ENCODE results near the gene ICAM3.
A peak's percentile ranks its signal among the peaks of the same experiment; 100 is the strongest.
"Not testable (repeated sequence)": the region's sequence is repeated elsewhere in the genome, so short reads cannot be mapped to it uniquely, and the experiment has no call there.

The ICAM3 gene, protein sequence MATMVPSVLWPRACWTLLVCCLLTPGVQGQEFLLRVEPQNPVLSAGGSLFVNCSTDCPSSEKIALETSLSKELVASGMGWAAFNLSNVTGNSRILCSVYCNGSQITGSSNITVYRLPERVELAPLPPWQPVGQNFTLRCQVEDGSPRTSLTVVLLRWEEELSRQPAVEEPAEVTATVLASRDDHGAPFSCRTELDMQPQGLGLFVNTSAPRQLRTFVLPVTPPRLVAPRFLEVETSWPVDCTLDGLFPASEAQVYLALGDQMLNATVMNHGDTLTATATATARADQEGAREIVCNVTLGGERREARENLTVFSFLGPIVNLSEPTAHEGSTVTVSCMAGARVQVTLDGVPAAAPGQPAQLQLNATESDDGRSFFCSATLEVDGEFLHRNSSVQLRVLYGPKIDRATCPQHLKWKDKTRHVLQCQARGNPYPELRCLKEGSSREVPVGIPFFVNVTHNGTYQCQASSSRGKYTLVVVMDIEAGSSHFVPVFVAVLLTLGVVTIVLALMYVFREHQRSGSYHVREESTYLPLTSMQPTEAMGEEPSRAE

DNA sequence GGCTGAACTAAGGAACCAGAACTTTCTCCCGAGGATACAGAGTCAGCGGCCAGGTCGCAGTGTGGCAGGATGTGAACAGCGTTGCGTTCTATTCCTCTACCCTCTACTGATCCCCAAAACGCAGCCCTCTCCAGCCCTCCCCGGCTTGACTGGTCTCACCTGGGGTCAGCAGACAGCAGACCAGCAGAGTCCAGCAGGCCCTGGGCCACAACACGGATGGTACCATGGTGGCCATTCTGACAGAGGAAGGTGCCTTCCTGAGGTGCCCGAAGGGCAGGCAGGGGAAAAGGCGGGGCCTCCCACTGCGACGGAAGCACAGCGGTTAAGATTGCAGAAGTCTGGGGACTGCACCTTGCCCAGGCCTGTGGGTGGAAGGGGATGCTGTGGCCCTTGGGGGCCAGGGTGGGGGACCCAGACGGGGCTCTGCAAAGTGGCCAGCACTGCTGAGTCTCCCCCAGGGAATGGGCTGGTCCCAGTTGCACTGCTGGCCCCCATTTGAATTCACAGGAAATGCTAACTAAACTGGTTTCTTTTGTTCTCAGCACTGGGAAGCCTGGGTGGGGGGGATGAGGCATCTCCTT, at the start of gene ICAM3:
TSS of gene ICAM3 (minus strand) at position 245 of the 581 bp plus-strand sequence. CDS start at position 235, 10 bp downstream.
- no peak for DNase-seq (ENCODE audit: low spot score)

DNA sequence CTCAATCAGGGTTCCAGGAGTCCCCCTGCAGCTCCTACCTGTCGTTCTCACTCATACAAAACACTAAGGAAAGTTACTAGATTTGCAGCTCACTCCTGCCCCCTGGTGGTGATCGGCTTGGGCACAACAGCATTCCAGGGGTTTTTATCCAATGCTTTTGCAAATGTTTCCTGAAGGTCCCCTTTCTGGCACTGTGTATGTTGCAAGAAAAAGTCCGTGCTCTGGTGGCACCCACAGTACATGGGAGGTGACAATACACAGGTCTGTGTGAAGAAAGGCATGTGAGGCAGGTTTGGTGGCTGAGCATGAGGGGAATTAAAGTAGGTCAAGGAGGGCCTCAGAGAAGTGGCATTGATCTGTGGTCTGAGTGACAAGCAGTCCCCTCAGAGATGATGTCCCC, 49.5 kb upstream of the ICAM3 start:
- peak; percentile 92 for DNase-seq (ENCODE audit: low spot score)

DNA sequence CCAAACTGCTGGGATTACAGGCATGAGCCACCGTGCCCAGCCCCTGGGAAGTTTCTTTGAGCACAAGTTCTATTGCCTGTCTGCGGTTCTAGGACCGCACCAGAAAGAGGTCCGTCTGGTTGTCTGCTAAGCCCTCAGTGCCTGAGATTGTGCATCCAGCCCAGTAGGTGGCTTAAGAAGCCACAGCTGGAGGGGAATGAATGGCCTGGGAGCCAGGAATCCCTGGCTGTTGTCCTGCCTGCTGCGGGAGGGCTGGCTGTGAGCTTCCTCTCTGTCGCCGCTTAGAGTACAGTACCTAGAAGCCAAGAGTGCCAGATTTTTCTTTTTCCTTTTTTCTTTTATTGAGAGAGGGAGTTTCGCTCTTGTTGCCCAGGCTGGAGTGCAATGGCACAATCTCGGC, 45.2 kb upstream of the ICAM3 start:
- DNase-seq (ENCODE audit: low spot score) = no peak

DNA sequence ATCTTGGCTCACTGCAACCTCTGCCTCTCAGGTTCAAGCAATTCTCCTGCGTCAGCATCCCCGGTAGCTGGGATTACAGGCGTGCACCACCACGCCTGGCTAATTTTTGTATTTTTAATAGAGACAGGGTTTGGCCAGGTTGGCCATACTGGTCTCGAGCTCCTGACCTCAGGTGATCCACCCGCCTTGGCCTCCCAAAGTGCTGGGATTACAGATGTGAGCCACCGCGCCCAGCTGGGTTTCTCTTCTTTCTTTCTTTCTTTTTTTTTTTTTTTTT, 43.7 kb upstream of the ICAM3 start:
- not testable (repeated sequence) for DNase-seq (ENCODE audit: low spot score)

DNA sequence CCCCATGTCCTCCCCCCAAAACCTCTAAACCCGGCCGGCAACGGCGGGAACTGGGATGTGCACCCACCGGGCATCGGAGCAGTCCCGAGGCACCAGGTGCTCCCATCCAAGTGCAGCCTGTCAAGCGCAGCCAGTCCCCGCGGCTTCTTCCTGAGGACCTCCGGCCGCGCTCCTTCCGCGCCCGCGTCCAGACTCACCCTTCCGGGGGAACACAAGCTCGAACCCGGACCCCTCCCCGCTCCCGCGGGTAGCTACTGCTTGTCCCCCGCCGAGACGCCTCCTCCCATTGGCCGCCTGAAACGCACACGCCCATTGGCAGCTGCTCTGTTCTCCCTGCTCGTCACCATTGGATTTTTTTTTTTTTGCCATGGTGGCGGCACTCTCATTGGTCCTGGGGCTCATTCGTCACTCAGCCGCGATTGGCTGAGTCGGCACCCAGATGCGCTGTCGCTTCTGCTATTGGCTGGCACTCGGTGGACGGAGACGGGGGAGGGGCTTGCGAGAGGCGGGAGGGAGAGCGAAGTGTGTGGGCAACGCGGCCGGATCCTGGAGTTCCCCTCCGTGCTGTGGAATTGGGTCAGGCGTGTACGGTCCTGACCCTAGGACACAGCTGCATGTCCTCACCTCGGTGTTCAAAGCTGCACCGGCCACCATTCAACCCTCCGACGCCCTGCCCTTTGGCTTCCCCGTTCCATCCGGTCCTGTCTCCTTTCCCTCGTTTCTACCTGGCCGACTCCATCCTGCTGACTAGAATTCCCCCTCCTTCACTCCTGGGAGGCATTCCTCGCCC, 41.1 kb upstream of the ICAM3 start, which contains the start of gene TYK2:
TSS of gene TYK2 (minus strand) at position 260 of the 790 bp plus-strand sequence. CDS start 2,166 bp downstream, outside the sequence.
- DNase-seq (ENCODE audit: low spot score) = peak; percentile 98

DNA sequence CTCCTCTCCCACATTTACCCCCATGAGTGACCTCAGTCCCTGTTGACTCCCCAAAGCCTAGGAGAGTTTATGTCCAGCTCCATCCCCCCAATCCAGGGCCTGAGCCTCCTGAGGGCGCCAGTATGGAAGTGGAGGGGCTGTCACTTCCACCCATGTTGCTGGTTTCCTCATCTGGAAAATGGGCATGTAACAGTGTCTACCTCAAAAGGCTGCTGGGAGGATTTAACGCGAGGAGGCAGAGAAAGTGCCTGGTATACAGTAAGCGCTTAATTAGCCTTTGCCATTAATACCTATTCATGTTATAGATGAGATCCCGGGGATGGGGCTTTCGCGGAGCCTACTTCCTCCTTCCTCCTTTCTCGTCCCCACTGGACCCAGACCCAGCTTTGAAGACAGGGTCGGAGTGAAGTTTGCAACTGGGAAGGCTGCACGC, 40.5 kb upstream of the ICAM3 start:
- no peak for DNase-seq (ENCODE audit: low spot score)

DNA sequence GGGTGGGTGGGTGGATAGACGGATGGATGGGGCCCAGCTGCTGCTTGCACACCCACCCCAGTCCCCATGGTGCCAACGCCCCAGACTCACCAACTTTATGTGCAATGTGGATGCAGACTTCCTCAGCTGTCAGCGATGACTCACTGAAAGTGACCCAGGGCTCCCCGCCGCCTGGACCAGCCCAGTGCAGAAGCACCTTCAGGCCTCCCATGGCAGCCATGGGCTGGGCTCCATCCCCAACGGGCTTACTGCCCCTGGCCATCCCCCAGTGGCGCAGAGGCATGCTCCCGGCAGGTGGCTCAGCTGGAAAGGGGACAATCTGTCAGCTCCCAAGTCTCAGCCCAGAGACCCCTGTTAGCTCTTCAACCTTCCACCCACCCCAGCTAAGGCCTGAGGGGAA, 38.7 kb upstream of the ICAM3 start:
- DNase-seq (ENCODE audit: low spot score) = no peak

DNA sequence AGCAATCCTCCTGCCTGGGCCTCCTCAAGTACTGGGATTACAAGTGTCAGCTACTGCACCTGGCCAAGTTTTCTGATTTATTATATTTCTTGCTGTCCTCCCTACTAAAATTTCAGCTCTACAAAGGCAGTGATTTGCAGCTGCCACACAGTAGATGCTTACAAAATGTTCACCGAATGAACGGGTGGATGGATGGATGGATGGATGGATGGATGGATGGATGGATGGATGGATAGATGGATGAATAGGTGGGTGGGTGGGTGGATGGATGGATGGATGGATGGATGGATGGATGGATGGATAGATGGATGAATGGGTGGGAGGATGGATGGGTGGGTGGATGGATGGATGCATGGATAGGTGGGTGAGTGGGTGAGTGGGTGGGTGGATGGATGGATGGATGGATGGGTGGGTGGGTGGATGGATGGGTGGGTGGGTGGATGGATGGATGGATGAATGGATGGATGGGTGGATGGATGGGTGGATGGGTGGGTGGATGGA, 37.8 kb upstream of the ICAM3 start:
- not testable (repeated sequence) for DNase-seq (ENCODE audit: low spot score)

DNA sequence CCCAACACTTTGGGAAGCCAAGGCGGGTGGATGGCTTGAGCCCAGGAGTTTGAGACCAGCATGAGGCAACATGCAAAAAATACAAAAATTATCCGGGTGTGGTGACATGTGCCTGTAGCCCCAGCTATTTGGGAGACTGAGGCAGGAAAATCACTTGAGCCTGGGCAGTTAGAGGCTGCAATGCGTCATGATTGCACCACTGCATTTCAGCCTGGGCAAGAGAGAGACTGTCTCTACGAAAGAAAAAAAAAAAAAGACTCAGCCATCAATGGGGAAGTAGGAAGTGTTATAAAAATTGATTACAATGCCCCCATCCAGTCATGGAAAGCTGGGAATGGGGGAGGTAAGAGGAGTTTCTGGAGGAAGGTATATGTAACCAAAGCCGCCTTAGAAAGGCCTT, 35.5 kb upstream of the ICAM3 start:
- no peak for DNase-seq (ENCODE audit: low spot score)

DNA sequence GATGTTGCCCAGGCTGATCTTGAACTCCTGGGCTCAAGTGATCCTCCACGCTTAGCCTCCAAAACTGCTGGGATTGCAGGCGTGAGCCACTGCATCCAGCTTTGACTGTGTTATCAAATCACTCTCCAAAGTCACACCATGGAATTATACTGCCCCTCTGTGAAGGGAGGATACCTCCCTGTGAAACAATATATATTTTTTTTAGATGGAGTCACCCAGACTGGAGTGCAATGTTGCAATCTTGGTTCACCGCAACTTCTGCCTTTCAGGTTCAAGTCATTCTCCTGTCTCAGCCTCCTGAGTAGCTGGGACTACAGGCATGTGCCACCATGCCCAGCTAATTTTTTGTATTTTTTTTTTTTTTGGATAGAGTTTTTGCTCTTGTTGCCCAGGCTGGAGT, 33.3 kb upstream of the ICAM3 start:
- no peak for DNase-seq (ENCODE audit: low spot score)

DNA sequence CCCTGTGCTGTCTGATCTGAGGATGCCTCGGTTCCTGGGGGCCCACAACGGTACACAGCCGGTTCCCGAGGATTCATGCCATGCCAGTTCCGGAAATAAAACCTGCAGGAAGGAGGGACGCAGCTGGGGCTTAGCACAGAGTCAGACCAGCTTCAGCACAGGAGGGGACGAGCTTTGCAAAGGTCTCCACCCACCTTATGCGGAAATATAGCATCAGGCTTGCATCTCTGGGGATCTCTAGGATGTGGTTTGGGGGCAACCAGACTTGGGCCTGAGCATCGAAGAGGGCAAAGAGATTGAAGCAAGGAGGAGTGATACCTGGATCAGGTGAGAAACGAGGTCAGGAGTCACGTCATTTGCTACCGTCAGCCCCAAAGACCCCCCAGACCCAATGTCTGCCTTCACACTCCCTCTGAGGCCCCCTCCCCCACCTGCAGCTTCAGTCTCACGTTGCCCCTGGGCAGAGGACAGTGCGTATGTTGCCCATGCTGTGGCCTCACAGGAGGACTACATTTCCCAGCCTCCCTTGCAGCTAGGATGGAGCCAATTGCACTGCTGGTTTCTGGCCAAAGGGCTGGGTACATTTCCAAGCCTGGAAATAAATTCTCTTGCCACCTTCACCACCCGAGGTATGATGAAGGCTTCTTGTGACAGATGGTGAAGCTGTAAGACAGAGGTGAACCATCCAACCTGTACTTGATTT, 28.8 kb upstream of the ICAM3 start:
- no peak for DNase-seq (ENCODE audit: low spot score)

DNA sequence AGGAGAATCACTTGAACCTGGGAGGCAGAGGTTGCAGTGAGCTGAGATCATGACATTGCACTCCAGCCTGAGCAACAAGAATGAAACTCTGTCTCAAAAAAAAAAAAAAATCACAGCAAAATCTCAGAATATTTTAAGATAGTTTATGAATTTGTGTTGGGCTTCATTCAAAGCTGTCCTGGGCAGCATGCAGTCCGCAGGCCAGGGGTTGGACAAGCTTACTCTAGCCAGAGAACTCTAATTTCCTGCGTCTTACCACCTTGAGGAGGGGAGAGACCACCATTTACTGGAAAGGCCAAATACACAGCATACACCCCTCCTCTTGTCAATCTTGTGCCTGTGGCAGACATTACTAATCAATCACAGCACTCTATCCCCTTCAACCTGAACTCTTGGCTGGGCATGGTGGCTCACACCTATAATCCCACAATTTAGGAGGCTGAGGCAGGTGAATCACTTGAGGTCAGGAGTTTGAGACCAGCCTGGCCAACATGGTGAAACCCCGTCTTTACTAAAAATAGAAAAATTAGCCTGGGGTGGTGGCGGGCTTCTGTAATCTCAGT, 27.6 kb upstream of the ICAM3 start:
- not testable (repeated sequence) for DNase-seq (ENCODE audit: low spot score)

DNA sequence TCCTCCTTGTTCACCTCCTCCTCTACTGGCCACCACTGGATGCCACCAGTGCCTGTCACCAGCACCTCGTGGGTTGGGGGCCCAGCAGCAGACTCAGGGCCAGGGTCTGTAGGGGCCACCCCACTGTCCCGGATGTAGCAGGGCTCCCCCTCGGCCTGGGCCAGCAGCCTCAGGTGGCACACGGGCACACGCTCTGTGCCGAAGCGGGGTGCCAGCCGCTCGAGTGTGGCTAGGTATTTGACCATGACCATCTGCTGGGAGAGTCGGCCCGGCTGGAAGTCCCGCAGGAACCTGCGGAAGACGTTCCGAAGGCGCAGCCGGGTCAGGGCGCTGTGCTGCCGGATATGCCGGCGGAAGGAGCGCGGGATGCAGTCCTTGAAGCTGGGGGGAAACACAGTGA, 26.1 kb upstream of the ICAM3 start:
- DNase-seq (ENCODE audit: low spot score) = no peak

DNA sequence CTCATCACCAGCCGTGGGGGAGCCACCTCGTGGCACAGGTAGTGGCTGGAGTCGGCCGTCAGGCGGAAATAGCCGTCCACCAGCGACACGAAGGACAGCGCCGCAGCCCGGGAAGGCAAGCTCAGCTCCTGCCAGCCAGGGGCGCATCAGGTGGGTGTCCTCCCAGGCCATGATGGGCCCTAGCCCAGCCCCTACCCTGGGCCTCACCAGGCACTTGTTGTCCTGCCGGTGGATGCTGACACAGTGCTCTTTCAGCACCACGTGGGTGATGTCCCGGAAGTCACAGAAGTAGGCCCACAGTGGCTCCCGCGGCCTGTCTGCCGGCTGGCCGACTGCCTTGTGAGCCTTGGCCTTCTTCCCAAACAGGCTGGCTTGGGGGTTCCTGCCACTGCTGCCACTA, 25.2 kb upstream of the ICAM3 start:
- DNase-seq (ENCODE audit: low spot score) = no peak

DNA sequence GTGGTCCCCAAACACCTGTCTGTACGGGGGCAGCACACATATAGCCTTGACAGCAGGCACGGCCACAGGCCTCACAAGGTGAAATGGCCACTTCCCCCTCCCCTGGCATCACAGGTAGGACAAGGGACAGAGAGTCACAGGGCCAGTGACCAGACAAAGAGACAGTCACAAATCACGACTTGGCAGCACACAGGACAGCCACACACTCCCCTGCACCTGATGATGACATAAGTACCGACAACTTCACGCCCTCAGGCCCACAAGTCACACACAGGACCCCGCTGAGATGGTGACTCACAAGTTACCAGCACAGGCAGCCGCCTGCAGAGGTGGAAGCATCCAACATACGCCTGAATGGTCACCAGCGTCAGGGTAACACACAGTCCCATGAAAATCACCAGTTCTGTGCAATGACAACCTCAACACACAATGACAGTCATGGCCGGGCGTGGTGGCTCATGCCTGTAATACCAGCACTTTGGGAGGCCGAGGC, 24.4 kb upstream of the ICAM3 start:
- no peak for DNase-seq (ENCODE audit: low spot score)

DNA sequence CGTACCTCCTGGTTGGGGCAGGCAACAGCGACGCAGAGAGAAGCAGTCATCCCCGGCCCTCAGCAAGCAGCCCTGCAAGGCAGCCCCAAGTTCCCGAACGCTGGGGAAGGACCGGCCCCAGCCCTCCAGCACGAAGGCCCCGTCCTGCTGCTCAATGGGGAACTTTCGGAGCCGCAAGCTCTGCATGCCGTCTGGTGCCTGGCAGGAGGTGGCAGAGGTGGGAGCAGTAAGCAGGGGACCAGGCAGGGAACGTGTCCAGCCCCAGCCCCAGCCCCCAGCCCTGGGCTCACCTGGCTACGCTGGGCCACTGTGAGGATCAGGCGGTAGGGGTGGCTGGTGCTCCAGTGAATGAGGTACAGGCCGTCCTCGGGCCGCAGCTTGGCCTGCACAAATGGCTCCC, 22.8 kb upstream of the ICAM3 start:
- no peak for DNase-seq (ENCODE audit: low spot score)

DNA sequence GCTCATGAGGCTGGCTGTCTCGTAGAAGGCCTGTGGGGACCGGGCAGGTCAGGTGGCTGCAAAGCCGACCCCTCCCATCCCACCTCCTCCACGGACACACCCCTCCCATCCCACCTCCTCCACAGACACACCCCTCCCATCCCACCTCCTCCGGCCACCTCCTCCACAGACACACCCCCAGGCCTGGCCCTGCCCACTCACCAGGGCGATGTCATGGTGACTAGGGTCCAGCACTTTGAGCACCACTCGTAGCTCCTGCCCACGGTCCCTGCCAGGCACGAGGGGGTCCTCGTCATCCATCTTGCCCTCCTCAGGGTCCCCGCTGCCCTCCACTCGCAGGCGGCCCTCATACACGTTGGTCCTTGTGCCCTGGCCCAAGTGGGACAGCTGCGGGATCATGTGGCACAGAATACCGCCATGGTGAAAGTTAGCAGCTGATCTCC, 22.2 kb upstream of the ICAM3 start:
- DNase-seq (ENCODE audit: low spot score) = no peak

DNA sequence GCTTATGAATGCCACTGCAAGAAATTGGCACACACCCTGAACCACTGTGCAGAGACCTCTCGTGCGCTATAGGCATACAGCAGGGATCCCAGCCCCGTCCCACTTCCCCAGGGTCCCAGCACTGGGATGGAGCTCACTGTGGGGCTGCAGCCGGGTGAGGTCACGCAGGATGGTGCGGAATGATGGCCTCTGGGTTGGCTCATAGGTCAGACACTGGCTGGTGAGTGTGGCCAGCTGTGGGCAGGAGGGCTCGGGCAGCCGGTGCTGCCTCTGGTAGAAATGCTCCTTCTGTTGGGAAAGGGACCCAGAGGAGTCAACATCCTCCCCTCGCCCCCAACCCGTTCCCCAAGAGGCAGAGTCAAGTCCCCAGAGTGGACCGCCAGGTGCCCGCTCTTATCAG, 17.0 kb upstream of the ICAM3 start:
- DNase-seq (ENCODE audit: low spot score) = no peak

DNA sequence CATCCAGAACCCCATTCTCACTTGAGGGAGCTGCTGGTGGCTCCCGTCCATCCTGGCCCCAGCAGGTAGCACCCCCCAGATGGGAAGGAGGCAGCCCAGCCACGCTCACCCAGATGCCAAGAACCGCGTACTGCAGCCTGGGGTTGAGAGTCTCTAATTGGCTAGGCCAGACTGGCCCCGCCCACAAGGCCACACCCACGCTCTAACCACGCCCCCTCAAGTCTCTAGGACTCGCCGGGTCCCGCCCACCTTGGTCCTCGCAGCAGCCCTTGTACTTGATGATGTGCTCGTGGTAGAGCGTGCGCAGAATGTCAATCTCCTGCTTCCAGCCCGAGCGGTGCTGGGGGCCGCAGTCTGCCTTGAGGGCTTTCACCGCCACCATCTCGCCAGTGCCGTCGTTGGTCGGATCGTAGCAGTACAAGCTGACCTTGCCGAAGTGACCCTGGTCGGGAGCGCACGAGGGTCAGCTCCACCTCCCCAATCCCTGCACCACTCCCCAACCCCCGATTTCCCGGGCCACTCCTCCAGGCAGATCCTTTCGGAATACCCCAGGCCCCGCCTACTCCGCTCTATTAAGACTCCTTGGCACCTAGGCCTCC, 14.5 kb upstream of the ICAM3 start:
- peak; percentile 33 for DNase-seq (ENCODE audit: low spot score)

DNA sequence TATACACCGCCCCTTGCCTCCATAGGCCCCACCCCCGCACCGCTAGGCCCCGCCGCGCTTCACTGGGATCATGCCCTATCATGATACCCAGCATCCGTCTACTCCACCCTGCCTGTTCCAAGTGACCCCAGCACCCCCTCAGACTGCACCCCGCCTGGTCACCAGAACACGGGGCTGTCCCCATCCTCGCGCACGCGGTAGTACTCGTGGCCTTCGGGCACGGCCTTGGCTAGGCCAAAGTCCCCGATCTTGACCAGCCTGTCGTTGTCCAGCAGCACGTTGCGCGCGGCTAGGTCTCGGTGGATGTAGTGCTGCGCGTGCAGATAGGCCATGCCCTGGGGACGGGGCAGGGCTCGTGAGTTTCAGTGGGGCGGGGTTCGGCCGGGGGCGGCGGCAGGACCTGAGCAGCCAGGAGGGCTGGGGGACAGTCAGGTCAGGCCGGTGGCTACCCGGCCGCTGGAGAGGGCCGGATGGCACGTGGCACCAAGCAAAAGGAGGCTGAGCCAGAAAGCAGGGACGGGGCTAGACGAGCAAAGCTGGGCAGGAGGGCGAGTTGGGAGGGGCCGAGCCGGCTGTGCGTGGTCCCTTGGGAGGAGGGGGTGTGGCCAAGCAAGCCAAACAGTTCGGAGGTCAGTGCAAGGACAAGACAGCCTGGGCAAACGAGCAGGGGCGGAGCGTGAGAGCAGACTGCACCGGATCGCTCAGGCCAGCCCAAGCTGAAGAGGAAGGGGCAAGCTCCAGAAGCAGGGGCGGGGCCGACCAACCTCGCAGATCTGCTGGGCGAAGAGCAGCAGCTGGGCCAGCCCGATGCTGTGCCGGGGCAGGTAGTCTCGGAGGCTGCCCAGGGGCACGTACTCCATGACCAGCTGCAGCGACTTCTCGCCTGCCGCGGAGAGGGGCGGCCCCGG, 13.6 kb upstream of the ICAM3 start:
- DNase-seq (ENCODE audit: low spot score) = no peak

Data from hematopoietic multipotent progenitor cell treated with erythropoietin and hydrocortisone succinate and interleukin-3 and kit ligand, for 17 days (in vitro differentiated cells).